Fibroblast of skin of left biceps (primary cell): Measurements from ENCODE around the gene GINM1.

ENCODE experiments used
- DNase-seq, 2 experiments: peaks; one replicate each; pipeline ENCODE4 v3.0.0-alpha.2; 2013; ENCODE audit warnings: low read depth in 2 of 2

The GINM1 gene

DNA sequence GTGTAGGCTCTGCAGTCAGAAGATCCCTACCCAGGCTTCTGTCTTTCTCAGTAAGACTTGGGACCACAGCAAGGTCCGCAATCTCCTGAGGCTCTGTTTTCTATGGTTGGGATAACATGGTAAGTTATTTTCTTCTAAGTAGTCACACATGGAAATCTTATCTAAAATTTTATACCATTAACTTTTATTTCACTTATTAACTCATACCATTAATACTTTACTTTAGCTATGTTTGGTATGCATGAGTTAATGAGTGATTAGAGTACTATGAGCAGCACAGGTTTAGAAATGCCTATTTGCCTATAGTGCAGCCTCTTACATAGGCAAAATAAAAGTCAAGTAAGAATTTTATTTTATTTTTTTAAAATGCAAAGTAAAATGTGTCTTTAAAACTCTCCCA lies 27.2 kb downstream of the GINM1 start:
- DNase-seq: no peak

DNA sequence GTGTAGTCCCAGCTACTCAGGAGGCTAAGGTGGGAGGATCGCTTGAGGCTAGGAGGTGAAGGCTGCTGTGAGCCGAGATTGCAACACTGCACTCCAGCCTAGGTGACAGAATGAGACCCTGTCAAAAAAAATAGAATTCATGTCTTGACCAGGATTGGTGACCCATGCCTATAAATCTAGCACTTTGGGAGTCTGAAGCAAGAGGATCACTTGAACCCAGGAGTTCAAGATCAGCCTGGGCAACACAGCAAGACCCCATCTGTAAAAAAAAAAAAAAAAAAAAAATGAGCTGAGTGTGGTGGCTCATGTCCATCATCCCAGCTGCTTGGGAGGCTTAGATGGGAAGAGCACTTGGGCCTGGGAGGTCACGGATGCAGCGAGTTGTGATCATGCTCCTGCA lies 34.3 kb downstream of the GINM1 start:
- DNase-seq: no peak

DNA sequence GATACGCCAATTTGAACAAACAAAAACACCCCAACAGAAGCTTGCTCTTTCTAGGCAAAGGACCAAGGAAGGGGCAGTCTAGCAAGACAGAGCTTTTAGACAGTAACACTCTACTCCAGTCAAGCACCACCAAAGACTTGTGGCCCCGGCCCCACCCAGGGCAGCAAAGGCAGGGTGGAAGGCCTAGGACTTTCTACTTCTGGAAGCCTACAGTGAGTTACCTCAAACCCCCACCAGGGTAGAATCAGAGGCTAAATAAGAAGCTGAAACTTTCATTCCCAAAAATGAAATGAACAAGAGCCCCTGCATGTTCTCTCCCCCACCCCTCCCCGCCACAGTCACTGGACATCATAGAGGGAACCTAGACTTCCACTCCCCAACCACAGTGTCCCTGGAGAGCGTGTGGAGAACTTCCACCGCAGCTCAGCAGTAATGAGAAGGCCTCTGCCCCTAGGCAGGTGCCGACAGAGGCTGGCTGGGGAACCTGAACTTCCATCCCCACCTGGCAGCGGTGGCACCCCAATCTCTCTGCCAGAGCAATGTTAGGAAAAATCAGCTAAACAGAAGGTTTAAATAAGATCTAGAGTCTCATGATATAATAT lies 42.3 kb downstream of the GINM1 start:
- no peak for DNase-seq

DNA sequence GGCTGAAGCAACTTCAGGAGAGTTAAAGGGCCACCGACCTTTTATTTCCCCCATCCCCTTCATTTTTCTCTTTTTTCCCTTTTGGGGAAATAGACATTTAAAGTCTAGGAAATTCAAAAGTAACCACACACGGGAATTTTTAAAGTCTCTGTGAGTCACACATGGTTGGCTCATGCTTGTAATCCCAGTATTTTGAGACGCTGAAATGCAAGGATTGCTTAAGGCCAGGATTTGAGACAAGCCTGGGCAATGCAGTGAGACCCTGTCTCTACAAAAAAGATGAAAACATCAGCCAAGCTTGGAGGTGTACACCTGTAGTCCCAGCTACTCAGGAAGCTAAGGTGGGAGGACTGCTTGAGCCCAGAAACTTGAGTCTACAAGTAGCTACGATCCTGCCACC lies 48.2 kb downstream of the GINM1 start:
- DNase-seq: peak in 1 of 2 experiments; percentile 1

DNA sequence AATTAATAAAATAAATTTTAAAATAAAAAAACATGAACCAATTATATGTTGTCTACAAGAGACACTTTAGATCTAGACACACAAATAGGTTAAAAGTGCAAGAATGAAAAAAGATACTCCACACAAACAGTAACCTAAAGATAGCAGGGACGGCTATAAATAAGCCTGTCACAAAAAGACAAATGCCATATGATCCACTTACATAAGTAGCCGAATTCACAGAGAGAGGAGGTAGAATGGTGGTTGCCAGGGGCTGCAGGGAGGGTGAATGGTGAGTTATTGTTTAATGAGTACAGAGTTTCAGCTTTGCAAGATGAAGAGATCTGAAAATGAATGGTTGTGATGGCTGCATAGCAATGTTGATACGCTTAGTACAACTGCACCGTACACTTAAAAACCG lies 49.6 kb downstream of the GINM1 start:
- DNase-seq: no peak

DNA sequence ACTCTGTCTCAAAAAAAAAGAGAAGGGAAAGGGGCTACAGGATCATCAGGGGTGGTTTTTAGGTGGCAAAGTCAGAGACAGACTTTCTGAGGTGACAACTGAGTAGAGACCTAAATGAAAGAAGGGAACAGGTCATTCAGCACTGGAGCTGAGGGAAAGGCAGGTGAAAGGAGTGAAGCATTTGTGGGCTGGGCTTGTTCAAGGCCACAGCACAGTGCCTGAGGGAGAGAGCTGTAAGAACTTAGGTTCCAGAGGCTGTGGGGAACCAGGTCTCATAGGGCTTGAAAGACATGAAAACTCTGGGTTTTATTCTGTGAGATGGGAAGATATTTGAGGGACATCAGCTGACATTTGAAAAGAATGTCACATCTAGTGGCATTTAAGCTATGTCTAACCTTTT lies 61.5 kb downstream of the GINM1 start:
- no peak for DNase-seq

DNA sequence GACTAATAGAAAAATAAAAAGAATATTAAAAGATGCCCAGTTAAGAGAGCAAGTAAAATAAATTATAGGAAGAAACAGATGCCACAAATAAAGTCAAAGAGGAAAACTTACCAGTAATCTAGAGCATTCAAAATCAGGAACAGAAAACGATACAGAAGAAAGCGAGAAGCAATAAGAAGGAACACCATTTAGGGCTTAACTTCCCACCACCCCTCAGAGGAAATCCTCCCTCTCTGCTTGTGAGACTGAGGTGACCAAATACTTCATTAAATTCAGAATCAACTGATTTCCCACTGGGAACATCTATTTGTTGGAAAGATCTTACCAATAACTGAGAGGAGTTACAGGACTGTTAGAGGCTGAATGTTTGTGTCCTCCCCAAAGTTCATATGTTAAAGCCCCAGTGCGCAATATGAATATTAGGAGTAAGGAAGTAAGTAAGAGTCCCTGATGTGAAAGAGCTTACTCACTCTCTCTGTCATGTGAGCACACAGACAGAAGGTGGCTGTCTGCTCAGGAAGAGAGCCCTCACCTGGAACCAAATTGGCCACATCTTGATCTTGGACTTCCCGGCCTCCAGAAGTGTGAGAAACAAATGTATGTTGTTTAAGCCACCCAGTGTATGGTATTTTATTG lies 62.8 kb downstream of the GINM1 start:
- DNase-seq: no peak

DNA sequence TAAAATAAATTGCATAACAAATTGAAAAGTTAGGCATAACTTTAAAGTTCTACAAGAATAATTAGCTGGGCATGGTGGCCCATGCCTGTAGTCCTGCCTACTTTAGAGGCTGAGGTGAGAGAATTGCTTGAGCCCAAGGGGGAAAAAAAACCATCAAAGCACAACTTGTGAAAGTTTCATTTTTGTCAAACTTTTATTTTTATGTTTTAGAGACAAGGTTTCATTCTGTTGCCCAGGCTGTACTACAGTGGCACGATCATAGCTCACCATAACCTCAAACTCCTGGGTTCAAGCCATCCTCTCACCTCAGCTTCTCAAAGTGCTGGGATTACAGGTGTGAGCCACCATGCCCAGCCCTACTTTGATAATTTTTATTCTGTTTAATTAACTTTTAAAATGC lies 68.1 kb downstream of the GINM1 start:
- DNase-seq: no peak

DNA sequence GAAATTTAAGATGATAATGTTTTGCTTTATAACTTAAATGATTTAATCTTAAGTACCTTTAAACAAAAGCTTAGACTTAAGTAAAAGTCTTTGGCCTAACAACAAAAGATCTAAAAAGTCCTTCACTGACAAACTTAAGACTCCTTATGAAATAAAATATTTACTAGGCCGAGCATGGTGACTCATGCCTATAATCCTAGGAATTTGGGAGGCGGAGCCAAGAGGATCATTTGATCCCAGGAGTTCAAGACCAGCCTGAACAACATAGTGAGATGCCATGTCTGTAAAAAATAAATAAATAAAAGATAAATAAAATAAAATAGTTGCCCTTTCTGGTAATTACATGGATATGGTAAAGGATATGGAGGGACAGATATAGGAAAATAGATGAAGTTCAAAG lies 69.9 kb downstream of the GINM1 start:
- DNase-seq: peak in 1 of 2 experiments; percentile 13
